Stimulated activated CD4-positive, alpha-beta T cell treated with anti-CD3 and anti-CD28 coated beads, TNF-alpha, amount 100 ng/mL, for 48 hours (primary cell): ENCODE measurements around the gene PDE10A.
"Not testable (repeated sequence)": the region's sequence is repeated elsewhere in the genome, so short reads cannot be mapped to it uniquely, and the experiment has no call there.

ENCODE experiments used
- DNase-seq, 3 donors: peaks; one replicate each; pipeline ENCODE4 v3.0.0-alpha.2; 2020; ENCODE audit warnings: low read depth in 3 of 3

PDE10A gene

GRCh38 chr6:165586706-165587105, 76.3 kb downstream of the PDE10A start:
- DNase-seq = no peak

- no peak for DNase-seq
Measured at GRCh38 chr6:165585060-165585459, 78.0 kb downstream of the PDE10A start.

GRCh38 chr6:165584541-165584940, 78.5 kb downstream of the PDE10A start:
- DNase-seq = no peak

DNA sequence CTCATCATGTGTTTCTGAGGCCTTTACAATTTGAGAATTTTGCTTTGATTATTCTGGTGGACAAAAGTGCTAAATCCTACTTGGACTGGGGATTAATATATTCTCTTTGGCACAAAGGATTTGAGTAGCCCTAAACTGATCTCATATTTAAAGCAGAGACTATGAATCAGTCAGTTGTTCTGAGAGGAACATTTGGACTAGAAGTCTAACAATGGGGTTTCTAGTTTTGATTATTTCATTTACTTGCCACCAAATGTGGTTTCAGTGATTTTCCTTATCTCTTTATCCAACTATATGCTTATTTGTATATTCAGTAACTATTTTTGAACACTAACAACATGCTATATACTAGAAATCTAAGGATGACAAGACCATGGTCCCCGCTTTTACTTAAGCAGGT, 81.4 kb downstream of the PDE10A start:
- no peak for DNase-seq

GRCh38 chr6:165580136-165580535, 82.9 kb downstream of the PDE10A start:
- DNase-seq = no peak

DNA sequence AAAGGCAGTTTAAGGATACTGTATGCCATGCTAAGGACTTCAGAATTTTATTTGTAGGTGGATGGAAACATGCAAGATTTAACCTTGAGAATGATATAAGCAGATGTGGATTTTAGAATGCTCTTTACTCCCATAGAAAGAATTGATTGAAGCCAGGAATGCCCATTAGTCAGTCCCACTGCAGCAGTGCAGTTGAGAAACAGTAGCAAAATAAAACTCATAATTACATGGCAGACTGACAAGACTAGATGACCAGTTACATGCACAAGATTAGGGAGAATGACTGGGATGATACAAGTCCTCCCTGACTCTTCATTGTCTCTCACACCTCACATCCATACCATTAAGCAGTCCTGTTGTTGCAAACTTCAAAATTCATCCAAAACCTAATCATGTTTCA, 83.9 kb downstream of the PDE10A start:
- no peak for DNase-seq

- no peak for DNase-seq
Measured at GRCh38 chr6:165577556-165577955, 85.5 kb downstream of the PDE10A start.

DNA sequence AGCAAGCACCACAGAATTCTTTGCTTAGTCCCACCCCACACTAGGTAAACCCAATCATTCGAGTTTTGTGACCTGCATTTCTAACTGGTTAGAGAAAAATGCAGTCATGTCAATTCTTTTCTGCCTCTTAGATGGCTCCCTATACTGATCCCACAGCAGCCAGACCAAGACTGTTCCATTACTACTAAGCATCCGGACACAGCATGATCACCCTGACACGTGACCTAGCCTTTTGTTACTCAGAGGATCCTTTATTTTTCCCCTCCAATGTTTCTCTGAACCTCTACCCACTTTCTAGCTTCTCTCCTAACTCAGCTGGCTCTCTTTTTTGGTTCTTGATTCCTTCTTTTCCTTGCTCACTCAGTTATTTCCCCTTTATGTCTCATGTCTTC, 87.9 kb downstream of the PDE10A start:
- DNase-seq = no peak

DNA sequence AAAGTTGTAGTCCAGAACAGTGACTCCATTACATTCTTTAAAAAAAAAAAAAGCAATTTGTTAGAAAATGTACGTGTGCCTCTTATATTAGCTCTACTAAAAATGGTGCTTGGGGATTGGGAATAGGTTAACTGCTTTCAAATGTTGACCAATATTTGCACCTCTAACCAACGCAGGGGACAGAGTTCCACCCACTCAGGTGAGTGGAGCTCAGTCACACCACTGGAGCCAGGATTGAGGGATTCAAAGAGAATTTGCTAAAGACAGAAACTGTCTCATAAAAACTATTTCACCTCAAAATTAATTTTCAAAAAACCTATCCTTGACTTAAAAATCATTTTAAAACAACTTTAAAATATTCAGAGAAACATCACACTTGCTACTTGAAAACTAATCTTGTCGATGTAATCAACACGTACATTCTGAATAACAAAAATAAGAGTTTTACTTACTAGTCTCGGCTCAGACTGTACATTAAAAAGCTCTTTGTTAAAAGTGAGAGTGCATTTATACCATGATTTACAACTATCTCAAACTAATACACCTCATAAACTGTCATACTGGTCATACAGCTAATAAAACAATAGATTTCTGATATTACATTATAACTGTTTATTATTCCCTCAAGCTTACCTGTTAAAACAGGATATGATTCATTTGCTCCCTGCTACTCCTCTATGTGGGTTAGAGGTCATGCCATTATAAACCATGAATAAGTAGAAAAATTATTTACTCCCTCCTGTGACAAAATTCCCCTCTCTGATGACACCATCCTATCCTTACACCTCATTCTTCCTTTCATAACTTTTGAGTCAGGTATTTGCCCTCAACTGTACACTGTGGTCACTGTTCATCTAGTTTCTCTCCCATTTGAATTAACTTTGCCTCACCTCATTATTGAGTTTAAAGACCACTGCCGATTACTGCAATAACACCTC, 88.6 kb downstream of the PDE10A start:
- DNase-seq = no peak

DNA sequence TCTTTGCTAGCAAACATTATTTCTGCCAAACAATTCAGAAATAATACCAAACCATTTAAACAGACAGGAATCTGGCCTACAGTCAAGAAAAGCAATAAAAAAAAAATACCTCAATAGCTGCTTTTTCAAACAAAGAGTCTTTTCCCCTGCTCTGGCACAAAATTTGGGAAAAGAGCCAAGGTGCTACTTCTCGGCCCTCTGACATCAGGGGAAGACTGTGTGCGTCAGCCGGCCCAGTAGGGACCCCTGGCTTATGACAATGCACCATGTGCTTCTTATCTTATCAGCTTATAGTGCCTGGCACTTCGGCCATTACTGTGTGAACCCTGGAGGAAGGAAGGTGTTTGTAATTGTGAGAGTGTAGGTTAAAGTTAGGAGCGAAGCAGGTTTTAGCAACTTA, 89.4 kb downstream of the PDE10A start:
- DNase-seq = no peak

DNA sequence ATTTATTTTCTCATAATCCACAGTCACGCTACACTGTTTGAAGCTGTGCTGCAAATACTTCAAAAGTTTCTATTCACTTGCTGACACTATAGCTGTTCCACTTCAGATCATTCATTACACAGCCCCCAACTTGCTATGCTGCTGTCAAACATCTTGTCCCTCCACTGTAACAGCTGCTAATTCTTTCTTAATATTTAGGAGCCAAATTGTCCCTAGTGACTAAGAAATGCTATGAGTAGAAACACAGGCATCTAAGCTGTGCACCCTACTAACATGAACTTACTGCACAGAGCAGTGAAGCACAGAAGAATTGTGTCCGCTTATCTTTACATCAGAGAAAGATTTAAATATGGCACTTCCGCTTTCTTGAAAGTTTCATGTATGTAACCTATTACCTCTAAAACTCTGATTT, 91.3 kb downstream of the PDE10A start:
- no peak for DNase-seq

DNA sequence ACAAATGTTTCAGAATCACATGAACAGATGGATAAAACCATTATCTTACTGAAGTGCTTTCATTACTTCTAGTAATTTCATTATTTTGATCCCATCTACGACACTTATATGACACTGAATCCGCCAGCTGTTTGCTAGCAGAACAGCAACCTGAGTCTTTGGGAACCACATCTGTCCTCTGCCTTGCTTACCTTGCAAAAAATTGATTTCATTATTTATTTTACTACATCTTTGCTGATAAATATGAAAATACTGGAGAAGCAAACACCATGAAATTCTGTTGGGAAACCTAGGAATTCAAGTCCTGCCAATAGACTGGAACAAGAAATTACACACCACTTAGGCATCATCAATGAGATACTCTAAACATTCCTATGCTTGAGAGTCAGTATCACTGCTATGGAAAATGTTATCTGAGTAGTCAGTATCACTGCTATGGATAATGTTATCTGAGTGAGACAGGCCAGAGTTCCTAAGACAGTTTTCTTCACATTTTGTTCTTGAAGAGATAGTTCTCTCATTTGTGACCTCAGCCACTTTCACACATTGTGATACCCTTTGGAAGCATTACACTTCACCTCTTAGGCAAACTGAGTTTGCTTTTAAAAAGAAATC, 91.9 kb downstream of the PDE10A start:
- no peak for DNase-seq

DNA sequence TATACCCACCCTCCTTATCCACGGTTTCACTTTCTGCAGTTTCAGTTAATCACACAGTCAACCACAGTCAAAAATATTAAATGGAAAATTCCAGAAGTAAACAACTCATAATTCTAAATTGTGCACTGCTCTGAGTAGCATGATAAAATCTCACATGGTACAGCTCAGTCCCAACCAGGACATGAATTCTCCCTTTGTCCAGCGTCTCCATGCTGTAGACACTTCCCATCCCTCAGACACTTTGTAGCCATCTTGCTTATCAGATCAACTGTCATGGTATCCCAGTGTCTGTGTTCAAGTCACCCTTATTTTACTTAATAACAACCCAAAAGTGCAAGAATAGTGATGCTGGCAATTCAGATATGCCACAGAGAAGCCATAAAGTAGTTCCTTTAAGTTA, 94.7 kb downstream of the PDE10A start:
- DNase-seq = no peak

- DNase-seq = no peak
Measured at GRCh38 chr6:165566088-165566828, 96.8 kb downstream of the PDE10A start.

DNA sequence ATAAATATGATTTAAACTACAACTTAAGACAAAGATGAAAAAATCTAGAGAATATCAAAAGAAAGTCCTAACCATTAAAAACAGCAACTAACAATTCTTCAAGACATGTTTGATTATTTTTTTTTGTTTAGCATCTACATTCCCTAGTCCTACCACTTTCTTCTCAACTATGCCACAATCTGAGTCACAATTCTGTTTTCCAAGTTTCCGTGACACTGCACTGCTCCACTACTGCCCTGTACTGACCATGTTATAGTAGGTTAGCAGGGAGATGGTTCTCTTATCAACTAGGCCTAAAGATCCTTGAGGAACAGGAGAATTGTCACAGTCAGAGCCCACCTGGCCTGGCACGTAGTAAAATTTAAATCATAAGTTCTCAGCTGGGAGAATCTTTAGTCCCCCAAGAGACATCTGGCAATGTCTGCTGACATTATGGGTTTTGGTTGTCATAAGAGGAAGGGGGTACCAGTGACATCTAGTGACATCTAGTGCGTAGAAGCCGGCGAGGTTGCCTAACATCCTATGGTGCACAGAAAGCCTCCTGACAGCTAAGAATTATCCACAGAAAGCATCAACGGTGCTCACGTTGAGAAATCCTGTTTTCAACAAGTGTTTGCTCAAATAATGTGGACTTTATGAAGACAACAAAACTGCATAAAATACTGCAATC, 100.5 kb downstream of the PDE10A start:
- DNase-seq = no peak

- no peak for DNase-seq
Measured at GRCh38 chr6:165559632-165560031, 103.4 kb downstream of the PDE10A start.

GRCh38 chr6:165558097-165558496, 104.9 kb downstream of the PDE10A start:
- DNase-seq = not testable (repeated sequence)

GRCh38 chr6:165557674-165558073, 105.4 kb downstream of the PDE10A start:
- DNase-seq = no peak

DNA sequence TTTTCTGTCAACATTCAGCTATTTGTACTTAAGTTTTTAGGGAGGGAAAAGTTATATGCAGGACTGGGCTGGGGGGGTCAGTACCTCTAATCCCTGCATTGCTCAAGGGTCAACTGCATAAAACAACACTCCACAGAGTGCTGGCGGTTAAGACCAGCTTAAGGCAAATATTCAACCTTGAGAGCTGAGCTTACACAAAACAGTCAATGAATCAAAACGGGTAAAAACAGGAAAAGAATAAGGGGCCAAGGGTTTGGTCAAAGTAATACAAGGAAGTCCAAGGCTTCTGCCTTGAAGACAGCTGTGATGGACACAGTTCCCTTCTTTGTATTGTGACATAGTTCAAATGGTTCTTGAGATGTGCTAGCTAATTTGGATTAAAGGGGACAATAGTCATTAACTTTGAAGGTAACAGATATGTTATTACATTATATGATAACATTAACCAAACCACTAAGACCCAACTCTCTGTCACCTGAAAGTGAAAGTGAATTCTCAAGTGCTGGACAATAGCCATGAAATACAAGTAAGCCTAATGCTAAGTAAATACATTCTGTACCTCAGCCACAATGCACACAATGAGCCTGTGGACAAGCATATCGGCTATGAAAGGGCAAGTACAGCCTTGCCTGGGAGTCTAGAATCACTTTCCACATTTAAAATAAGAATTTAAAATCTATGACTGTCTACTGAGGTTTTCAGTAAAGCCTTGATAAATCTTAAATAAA, 106.8 kb downstream of the PDE10A start:
- DNase-seq = no peak

GRCh38 chr6:165554644-165555043, 108.4 kb downstream of the PDE10A start:
- DNase-seq = not testable (repeated sequence)

DNA sequence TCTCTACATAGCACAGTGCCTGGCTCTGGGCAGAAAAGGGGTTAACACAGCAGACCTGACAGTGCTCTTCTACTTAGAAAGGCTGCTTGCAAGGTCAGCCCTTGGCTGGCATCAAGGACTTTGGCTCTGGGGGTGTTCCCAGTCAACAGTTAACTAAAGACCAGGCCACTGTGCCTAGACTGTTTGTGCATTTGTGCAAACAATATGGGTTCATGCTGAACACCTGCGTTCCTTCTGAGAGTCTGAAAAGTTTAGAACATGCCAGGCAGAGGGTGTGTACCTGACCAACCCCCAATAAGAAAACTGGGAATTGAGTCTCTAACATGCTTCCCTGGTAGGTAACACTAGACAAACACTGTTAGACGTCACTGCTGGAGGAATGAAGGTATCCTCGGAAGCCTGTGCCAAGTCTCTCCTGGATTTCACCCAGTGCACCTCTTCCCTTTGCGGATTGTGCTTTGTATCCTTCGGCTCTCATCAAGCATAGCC, 110.7 kb downstream of the PDE10A start:
- no peak for DNase-seq
